NCI-H69 (cell line): ENCODE measurements around the gene MIR17HG.
"Not testable (repeated sequence)": the region's sequence is repeated elsewhere in the genome, so short reads cannot be mapped to it uniquely, and the experiment has no call there.

ENCODE experiments used
- DNase-seq: peaks from one replicate; lab custom pipeline; 2025; lab: John Stamatoyannopoulos, UW

Gene MIR17HG

DNA sequence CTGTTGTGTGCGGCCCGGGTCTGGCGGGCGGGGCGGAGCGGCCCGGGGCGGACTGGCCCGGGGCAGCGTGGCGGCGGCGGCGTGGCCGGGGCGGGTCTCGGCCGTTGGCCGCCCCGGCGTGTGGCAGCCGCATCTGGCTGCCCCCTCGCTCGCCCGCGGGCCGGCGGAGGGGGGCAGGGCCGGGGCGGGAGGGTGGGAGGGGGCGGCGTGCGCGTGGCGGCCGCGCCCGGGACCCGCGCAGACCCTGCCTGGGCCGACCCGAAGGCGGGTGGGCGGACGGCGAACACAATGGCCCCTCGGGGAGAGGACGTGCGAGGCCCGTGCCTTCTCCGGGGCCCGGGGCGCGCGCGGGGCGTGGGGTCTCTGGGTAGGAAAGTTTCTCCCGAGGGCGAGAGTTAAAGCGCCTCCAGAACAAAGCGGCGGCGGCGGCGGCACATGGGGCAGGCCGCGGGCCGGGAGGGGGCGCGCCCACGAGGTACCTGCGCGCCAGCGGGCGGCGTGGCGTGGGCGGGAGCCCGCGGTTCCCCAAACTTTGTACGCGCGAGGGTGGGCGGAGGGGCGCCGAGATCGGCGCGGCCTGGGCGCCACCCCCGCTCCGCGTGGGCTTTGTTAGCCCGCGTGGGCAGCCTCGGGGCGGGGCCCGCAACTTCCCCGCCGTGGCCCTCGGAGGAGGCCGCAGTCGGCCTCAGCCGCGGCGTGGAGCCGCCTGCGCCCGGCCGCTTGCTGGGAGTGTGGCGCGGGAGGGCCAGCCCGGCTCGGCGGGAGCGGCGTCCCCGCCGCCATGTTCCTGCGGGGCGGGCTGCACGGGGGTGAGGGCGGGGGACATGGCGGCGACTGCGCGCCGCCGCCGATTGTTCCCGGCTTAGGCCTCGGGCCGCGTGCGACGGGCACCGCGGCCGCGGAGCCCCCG, 764 bp downstream of the MIR17HG start:
- DNase-seq: peak; percentile 85

GRCh38 chr13:91348906-91349435, 1.5 kb downstream of the MIR17HG start:
- peak; percentile 96 for DNase-seq

- no peak for DNase-seq
These were observed 2.8 kb downstream of the MIR17HG start for GRCh38 chr13:91349992-91350911.

DNA sequence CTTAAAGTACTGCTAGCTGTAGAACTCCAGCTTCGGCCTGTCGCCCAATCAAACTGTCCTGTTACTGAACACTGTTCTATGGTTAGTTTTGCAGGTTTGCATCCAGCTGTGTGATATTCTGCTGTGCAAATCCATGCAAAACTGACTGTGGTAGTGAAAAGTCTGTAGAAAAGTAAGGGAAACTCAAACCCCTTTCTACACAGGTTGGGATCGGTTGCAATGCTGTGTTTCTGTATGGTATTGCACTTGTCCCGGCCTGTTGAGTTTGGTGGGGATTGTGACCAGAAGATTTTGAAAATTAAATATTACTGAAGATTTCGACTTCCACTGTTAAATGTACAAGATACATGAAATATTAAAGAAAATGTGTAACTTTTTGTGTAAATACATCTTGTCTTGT, 3.6 kb downstream of the MIR17HG start:
- no peak for DNase-seq

GRCh38 chr13:91351980-91352379, 4.5 kb downstream of the MIR17HG start:
- DNase-seq: no peak

DNA sequence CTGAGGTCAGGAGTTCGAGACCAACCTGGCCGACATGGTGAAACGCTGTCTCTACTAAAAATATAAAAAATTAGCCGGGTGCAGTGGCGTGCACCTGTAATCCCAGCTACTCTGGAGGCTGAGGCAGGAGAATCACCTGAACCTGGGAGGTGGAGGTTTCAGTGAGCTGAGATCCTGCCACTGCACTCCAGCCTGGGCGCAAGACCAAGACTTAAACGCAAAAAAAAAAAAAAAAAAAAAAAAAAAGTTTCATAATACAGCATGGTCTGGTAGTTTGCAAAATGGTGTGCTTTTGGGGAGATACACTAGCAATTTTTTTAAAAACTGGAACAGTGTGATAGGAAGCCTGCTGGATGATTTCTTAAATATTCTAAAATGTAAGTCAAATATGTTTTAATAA, 5.4 kb downstream of the MIR17HG start:
- DNase-seq: not testable (repeated sequence)

DNA sequence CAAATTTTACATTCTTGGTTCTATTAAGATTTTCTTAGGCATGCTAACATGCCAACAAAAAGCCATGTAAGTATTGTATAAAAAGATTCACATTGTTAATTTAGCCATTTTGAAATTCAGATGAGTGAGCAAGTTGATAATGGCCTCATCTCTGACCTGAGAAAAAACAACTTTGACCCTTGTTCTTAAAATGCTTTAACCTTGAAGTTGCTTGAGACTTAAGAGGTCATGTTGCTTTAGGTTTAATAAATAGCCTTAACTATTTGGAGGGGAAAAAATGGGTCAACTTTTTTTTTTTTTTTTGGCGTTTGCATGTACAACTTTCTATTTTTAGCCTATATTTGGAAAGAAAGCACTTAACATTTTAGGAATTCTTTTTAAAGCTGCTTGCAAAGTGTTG, 6.0 kb downstream of the MIR17HG start:
- no peak for DNase-seq

GRCh38 chr13:91355099-91355825, 7.8 kb downstream of the MIR17HG start:
- DNase-seq: no peak

- no peak for DNase-seq
These were observed 8.6 kb downstream of the MIR17HG start for GRCh38 chr13:91355826-91356710.

DNA sequence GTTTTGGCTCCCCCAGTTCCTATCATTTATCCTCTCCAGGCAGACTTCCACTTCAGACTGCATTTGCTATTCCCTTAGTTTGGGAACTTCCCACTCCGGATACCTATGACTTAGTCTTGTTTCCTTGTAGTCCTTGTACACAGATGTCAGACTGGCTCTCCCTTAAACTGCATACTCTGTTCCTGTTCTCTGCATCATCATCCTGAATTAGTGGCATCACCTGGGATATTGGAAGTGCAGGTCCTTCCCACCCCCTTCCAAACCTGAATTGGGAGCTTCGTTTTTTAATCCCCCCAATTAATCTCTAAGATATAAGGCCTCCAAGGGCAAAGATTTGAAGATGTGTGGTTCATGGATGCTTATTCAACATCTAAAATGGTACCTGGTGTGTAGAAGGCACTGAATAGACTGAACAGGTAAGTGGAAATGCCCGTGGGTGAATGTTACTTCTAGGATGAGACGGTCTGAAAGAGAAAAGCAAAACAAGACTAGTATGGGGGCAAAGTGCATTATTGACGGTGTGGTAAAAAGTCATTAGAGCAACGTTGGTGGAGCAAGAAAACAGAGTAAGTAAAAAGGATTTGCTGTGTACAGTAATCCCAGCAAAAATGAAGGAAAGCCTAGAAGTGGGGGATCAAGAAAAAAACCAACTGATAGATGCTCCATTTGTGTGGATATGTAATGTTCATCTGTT, 9.6 kb downstream of the MIR17HG start:
- DNase-seq: no peak

DNA sequence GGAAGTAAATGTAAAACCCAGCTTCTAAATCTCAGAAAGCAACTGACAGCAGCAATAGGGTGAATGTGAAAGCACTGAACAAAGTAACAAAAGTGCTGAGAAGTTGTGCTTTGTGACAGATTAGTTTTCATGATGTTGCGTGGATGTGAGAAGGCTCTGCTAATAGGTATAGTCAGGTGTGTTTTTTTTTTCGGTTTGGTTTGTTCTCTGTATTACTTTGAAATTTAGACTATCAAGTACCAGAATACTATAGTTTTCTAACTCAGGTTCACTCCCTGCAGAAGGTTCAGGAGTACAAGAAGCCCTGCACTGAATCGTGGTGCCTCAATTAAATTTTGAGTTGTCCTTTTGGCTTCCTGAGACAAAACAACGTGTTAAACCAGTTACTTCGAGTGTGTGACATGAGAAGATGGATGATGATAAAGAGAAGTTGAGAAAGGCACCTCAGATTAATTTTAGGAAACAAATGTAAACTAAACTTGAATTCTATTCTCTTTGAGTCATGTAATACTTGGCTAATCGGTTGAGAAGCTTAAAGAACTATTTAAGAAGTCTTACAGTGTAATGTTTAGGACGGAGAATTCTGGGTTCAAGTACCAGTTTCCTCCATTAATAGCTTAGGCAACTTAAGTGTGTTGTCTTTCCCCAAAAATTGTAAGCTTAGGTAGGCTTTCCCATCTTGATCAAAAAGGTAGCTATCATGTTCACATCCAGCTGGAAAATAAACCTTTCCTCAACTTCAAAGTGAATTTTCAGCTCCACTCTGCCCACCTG, 10.3 kb downstream of the MIR17HG start:
- no peak for DNase-seq

DNA sequence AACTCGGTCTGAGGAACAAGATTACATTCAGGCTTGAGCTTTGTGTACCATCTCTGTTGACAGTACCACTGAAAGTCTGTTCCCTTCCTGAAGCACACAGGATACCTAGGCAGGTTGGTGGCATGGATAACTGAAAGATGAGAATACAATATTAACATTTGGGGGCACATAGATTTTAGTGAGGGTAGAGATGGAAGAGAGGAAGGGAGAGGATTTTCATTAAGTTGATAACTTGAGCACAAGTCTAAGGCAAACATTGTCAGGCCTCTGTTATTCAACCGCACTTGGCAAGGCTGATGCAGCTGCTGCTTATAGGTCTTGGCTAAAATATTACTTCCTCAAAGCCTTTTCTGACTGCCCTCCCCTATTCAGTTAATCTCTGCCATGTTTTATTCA, 10.9 kb downstream of the MIR17HG start:
- peak; percentile 61 for DNase-seq

- peak; percentile 36 for DNase-seq
These were observed 11.6 kb downstream of the MIR17HG start for GRCh38 chr13:91359111-91359510.

DNA sequence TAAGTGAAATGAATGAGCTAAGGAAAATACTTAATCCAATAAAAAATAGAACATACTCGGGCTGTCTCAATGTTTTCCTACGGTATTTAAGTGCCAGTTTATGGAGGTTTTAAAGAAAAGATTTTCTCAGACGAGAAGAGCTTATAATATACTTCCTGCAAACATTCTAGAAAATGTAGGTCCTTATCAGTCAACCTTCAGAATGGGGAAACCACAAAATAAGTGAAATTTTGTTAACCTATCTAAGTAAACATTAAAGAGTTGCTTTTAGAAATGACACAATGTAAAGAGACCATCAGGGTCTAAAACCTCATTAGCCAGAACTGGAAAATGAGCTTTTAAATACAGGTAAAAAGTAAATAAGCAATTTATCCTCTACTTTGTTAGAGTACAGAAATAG, 12.1 kb downstream of the MIR17HG start:
- no peak for DNase-seq

GRCh38 chr13:91360246-91360751, 12.8 kb downstream of the MIR17HG start:
- DNase-seq: no peak

- DNase-seq: peak; percentile 53
These were observed 14.3 kb downstream of the MIR17HG start for GRCh38 chr13:91361755-91362271.

GRCh38 chr13:91362908-91363307, 15.4 kb downstream of the MIR17HG start:
- DNase-seq: no peak

GRCh38 chr13:91368101-91368500, 20.6 kb downstream of the MIR17HG start:
- no peak for DNase-seq
